Spleen (tissue), 11 donors: ENCODE measurements around the gene ZNF808. TPM values are rescaled to one million over a fixed set of nuclear protein-coding genes. Genes with fewer than 3 reads are reported as not detected.
A peak's percentile ranks its signal among the peaks of the same experiment; 100 is the strongest.
"Not testable (repeated sequence)": the region's sequence is repeated elsewhere in the genome, so short reads cannot be mapped to it uniquely, and the experiment has no call there.

Experiments used
- DNase-seq: peaks from one replicate; pipeline ENCODE4 v3.0.0-alpha.2; 2020
- H3K27ac ChIP-seq, 8 donors: fragments of 200-600 bp; sonication (generic) in 7 of 8; 1 replicate in 4 of 8; 2 replicates in 4 of 8; pipeline versions ENCODE4 v1.5.0 to v1.8.0; 2016 to 2021; ENCODE audit warnings: inconsistent platforms in 4 of 8, mild to moderate bottlenecking in 4 of 8, moderate library complexity in 1 of 8
- H3K27me3 ChIP-seq, 7 donors: fragments of 200-600 bp; sonication (generic) in 6 of 7; replicated peaks in 1 of 7; 1 replicate in 4 of 7; 2 replicates in 3 of 7; pipeline versions ENCODE4 v1.5.0 to v1.8.0; 2016 to 2021; ENCODE audit warnings: inconsistent platforms in 3 of 7, mild to moderate bottlenecking in 1 of 7
- H3K36me3 ChIP-seq, 6 donors: fragments of 200-600 bp; sonication (generic) in 5 of 6; 1 replicate in 4 of 6; 2 replicates in 2 of 6; pipeline versions ENCODE4 v1.5.0 to v1.8.0; 2016 to 2021; ENCODE audit warnings: inconsistent platforms in 2 of 6
- H3K4me1 ChIP-seq, 6 donors: fragments of 200-600 bp; sonication (generic) in 5 of 6; 1 replicate in 3 of 6; 2 replicates in 3 of 6; pipeline versions ENCODE4 v1.5.0 to v1.8.0; 2016 to 2021; ENCODE audit warnings: inconsistent platforms in 3 of 6
- H3K4me3 ChIP-seq, 8 donors: fragments of 200-600 bp; sonication (generic) in 7 of 8; 1 replicate in 4 of 8; 2 replicates in 4 of 8; pipeline versions ENCODE4 v1.5.0 to v1.8.0; 2016 to 2021; ENCODE audit warnings: inconsistent platforms in 4 of 8, mild to moderate bottlenecking in 4 of 8, moderate library complexity in 2 of 8
- H3K9me3 ChIP-seq, 8 donors: fragments of 200-600 bp; sonication (generic) in 7 of 8; 1 replicate in 4 of 8; 2 replicates in 4 of 8; pipeline versions ENCODE4 v1.5.0 to v1.8.0; 2016 to 2021; ENCODE audit warnings: inconsistent platforms in 4 of 8
- POLR2A ChIP-seq, 3 donors: fragments of 450-650 bp; IDR thresholded peaks; one replicate each; pipeline ENCODE4 v1.5.1; 2017; ENCODE audit warnings: antibody characterized with exemption in 3 of 3, mild to moderate bottlenecking in 1 of 3
- POLR2AphosphoS5 ChIP-seq, 3 donors: sonication (generic); formaldehyde crosslinking; IDR thresholded peaks; one replicate each; pipeline ENCODE4 v1.5.1; 2017; ENCODE audit warnings: antibody characterized with exemption in 3 of 3
- WGBS, 5 donors: extraction: QIAGEN DNeasy Blood & Tissue Kit in 3 of 5; methylation state at CpG; one replicate each; pipeline versions ENCODE4 v1.1.5 to v1.1.7; 2013 to 2018; 5-methylcytosine and 5-hydroxymethylcytosine counted together
- intact Hi-C: fragments of 100-400 bp; cut with DNase I; formaldehyde crosslinking; loops from one replicate; pipeline ENCODE4 v1.15.0; 2023; ENCODE audit warnings: low total_unique reads
- polyA plus RNA-seq, 3 donors: library from polyadenylated mRNA; stranded (reverse); fragments of 200-250 nt; gene quantifications; one replicate each; pipeline ENCODE4 v1.2.1, GENCODE V29; 2013
- total RNA-seq, 7 donors: library from RNA; depleted of rRNA in 3 of 7; stranded (reverse); fragments of >200 nt in 3 of 7; fragmentation: NEBNext Ultra II Directional in 4 of 7; extraction: Animal tissue kit (Norgen Biotek cat#: 25700) in 4 of 7; gene quantifications; one replicate each; pipeline versions ENCODE4 v1.1.0 to v1.2.1, GENCODE V29; 2016 to 2021
- TF ChIP-seq, protein P1 (sequence below), 11 experiments: fragments of 200-600 bp in 7 of 11; fragments of 450-650 bp in 4 of 11; sonication (generic) in 4 of 11; IDR thresholded peaks in 8 of 11; conservative IDR thresholded peaks in 3 of 11; 1 replicate in 7 of 11; 2 replicates in 4 of 11; pipeline versions ENCODE4 v1.4.0 to v1.8.0; 2016 to 2021; ENCODE audit warnings: antibody characterized with exemption in 11 of 11, inconsistent platforms in 4 of 11, mild to moderate bottlenecking in 1 of 11
- donor health status: healthy with polysubstance abuse.
- donor health status: DM: no; HTN: no; CAD: no; lungs with moderate emphysema.
- donor health status: DM: no; HTN: no; CAD: no.
- donor health status: Bipolar disorder and iron deficiency.
- donor health status: healthy.
- donor health status: DM: no; HTN: no; CAD: no.
- donor health status: DM: yes; HTN: yes; CAD: no.

ZNF808 gene
- total and polyA plus RNA-seq, 10 donors, result 1.6 to 36.3 (median 27.9) TPM

- no peak overlapping the region for H3K27ac ChIP-seq
- intact Hi-C loops, result no loop called here
- H3K36me3 ChIP-seq, result peaks cover 18 to 100% (median 77%) of the 10 kb centered on the region in 6 donors
- 97 to 98% (median 98%) methylated on average over 15 to 16 of the region's 16 CpGs for WGBS, 5 donors
- H3K27me3 ChIP-seq, result no peaks in the 10 kb centered on the region
- TF ChIP-seq POLR2AphosphoS5 (IDR thresholded peaks at IDR 0.05) (no peak), POLR2A (IDR thresholded peaks at IDR 0.05) (no peak)
- TF ChIP-seq, protein P1, sequence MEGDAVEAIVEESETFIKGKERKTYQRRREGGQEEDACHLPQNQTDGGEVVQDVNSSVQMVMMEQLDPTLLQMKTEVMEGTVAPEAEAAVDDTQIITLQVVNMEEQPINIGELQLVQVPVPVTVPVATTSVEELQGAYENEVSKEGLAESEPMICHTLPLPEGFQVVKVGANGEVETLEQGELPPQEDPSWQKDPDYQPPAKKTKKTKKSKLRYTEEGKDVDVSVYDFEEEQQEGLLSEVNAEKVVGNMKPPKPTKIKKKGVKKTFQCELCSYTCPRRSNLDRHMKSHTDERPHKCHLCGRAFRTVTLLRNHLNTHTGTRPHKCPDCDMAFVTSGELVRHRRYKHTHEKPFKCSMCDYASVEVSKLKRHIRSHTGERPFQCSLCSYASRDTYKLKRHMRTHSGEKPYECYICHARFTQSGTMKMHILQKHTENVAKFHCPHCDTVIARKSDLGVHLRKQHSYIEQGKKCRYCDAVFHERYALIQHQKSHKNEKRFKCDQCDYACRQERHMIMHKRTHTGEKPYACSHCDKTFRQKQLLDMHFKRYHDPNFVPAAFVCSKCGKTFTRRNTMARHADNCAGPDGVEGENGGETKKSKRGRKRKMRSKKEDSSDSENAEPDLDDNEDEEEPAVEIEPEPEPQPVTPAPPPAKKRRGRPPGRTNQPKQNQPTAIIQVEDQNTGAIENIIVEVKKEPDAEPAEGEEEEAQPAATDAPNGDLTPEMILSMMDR (IDR thresholded peaks at IDR 0.05 in 8 of 11, conservative IDR thresholded peaks at IDR 0.05 in 3 of 11), result no peak
- no peak overlapping the region for H3K4me3 ChIP-seq
- H3K4me1 ChIP-seq, result no peaks in the 10 kb centered on the region
- H3K9me3 ChIP-seq, result peaks cover 35 to 100% (median 100%) of the 10 kb centered on the region in 8 donors
- no peak for DNase-seq
Observed at GRCh38 chr19:52557231-52557995, 29.9 kb downstream of the ZNF808 start.

- DNase-seq, H3K4me3 ChIP-seq, H3K4me1 ChIP-seq, H3K27ac ChIP-seq, H3K27me3 ChIP-seq, intact Hi-C loops: not testable (repeated sequence)
- peaks cover 33 to 100% (median 100%) of the 10 kb centered on the region in 8 donors for H3K9me3 ChIP-seq
- peaks cover 12 to 100% (median 76%) of the 10 kb centered on the region in 6 donors for H3K36me3 ChIP-seq
- WGBS, 5 donors, result 82 to 94% (median 86%) methylated on average over 5 of the region's 5 CpGs
Observed at GRCh38 chr19:52558732-52559445, 31.4 kb downstream of the ZNF808 start.

DNA sequence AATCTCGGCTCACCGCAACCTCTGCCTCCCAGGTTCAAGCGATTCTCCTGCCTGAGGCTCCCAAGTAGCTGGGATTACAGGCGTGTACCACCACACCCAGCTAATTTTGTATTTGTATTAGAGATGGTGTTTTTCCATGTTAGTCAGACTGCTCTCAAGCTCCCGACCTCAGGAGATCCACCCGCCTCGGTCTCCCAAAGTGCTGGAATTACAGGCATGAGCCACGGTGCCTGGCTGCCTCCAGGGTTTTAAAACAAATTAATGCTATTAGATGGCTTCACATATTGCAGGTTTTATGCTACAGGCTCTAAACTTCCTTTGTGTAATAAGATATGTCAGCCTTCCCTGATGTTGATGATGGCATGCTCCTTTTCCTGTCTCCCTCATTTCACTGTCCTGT is 34.1 kb downstream of the ZNF808 start:
- H3K4me1 ChIP-seq, H3K27ac ChIP-seq, DNase-seq, H3K27me3 ChIP-seq, intact Hi-C loops: not testable (repeated sequence)
- H3K36me3 ChIP-seq, result peaks cover 3 to 85% (median 65%) of the 10 kb centered on the region in 6 donors
- peak overlapping the region in 1 of 8 donors; percentile 17 for H3K4me3 ChIP-seq
- WGBS, 5 donors, result 95 to 99% (median 98%) methylated on average over 8 of the region's 8 CpGs
- peaks cover 19 to 100% (median 100%) of the 10 kb centered on the region in 8 donors for H3K9me3 ChIP-seq

DNA sequence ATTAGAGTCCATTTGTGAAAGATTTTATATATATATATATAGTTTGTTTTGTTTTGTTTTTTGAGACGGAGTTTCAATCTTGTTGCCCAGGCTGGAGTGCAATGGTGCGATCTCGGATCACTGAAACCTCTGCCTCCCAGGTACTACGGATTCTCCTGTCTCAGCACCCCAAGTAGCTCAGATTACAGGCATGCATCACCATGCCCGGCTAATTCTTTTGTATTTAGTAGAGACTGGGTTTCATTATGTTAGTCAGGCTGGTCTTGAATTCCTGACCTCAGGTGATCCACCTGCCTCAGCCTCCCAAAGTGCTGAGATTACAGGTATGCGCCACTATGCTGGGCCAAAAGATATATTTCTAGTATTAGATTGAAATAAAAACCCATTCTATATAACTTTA is 38.7 kb downstream of the ZNF808 start:
- Histone ChIP-seq H3K27ac (no peak overlapping the region), H3K4me1 (peaks cover 4 to 15% (median 12%) of the 10 kb centered on the region in 6 donors), H3K4me3 (no peak overlapping the region), H3K27me3 (no peaks in the 10 kb centered on the region), H3K9me3 (peaks cover 5 to 88% (median 79%) of the 10 kb centered on the region in 8 donors), H3K36me3 (peaks cover 3 to 40% (median 31%) of the 10 kb centered on the region in 6 donors)
- DNase-seq, result no peak
- WGBS, 5 donors, result 90 to 96% (median 94%) methylated on average over 6 of the region's 6 CpGs
- no peak for TF ChIP-seq POLR2AphosphoS5 (IDR thresholded peaks at IDR 0.05)
- TF ChIP-seq, protein P1 (IDR thresholded peaks at IDR 0.05 in 8 of 11, conservative IDR thresholded peaks at IDR 0.05 in 3 of 11), result no peak
- no peak for TF ChIP-seq POLR2A (IDR thresholded peaks at IDR 0.05)
- intact Hi-C loops, result no loop called here

DNA sequence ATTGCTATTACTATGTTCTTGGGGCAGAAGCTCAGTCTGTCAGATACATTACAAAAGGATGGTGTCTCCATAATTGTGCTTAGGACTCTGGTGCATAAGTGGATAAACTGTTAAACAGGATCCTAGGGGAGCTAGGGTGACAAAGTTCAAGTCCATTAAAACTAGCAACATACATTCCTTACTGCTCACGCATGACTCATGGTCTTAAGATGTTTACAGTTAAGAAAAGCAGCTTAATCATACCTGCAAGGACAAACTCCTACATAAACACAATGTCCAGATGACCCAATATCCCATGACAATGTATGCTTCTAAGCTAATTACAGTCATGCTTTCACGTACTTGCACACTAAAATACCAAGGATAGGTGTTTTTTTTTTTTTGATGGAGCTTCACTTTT is 39.1 kb downstream of the ZNF808 start:
- intact Hi-C loops, result no loop called here
- DNase-seq, result no peak
- WGBS, 5 donors, result 90 to 96% (median 93%) methylated on average over 2 of the region's 2 CpGs

More for the DNA sequence above, 39.1 kb downstream of the ZNF808 start:
- Histone ChIP-seq H3K36me3 (peaks cover 3 to 37% (median 27%) of the 10 kb centered on the region in 6 donors), H3K4me1 (peaks cover 4 to 19% (median 17%) of the 10 kb centered on the region in 6 donors), H3K9me3 (peaks cover 5 to 86% (median 74%) of the 10 kb centered on the region in 8 donors), H3K4me3 (no peak overlapping the region), H3K27me3 (no peaks in the 10 kb centered on the region), H3K27ac (no peak overlapping the region)
- no peak for TF ChIP-seq POLR2AphosphoS5 (IDR thresholded peaks at IDR 0.05)
- TF ChIP-seq, protein P1 (IDR thresholded peaks at IDR 0.05 in 8 of 11, conservative IDR thresholded peaks at IDR 0.05 in 3 of 11), result no peak
- no peak for TF ChIP-seq POLR2A (IDR thresholded peaks at IDR 0.05)
